CD14-positive monocyte (primary cell): Measurements from ENCODE around the gene APOL1. TPM values are rescaled to one million over a fixed set of nuclear protein-coding genes. Genes with fewer than 3 reads are reported as not detected.

ENCODE experiments used
- DNase-seq, 3 donors: peaks; one replicate each; pipeline ENCODE4 v3.0.0-alpha.2; 2011 to 2022
- H2AFZ ChIP-seq: 2 replicates; pipeline ENCODE4 v1.6.0; 2012; ENCODE audit warnings: mild to moderate bottlenecking, low read depth, low read length, inconsistent platforms; ENCODE audit not compliant: insufficient read depth, poor library complexity, severe bottlenecking
- H3K27ac ChIP-seq, 2 donors: 1 replicate in 1 of 2; 2 replicates in 1 of 2; pipeline ENCODE4 v1.5.1; 2012 to 2013; ENCODE audit warnings: low read length in 2 of 2, control low read depth in 1 of 2, inconsistent platforms in 1 of 2, low read depth in 1 of 2, mild to moderate bottlenecking in 1 of 2
- H3K27me3 ChIP-seq, 2 donors: one replicate each; pipeline versions ENCODE4 v1.6.0 to v1.6.1; 2011 to 2013; ENCODE audit warnings: low read length in 2 of 2; ENCODE audit not compliant: control insufficient read depth in 2 of 2, insufficient read depth in 2 of 2
- H3K36me3 ChIP-seq, 2 donors: replicated peaks in 1 of 2; 1 replicate in 1 of 2; 2 replicates in 1 of 2; pipeline versions ENCODE4 v1.5.1 to v1.6.1; 2012 to 2013; ENCODE audit warnings: low read length in 2 of 2, control low read depth in 1 of 2, inconsistent platforms in 1 of 2, mild to moderate bottlenecking in 1 of 2; ENCODE audit not compliant: insufficient read depth in 2 of 2, control insufficient read depth in 1 of 2
- H3K4me1 ChIP-seq, 2 donors: 1 replicate in 1 of 2; 2 replicates in 1 of 2; pipeline versions ENCODE4 v1.5.1 to v1.6.1; 2012 to 2013; ENCODE audit warnings: low read length in 2 of 2, control low read depth in 1 of 2, inconsistent platforms in 1 of 2, mild to moderate bottlenecking in 1 of 2, moderate library complexity in 1 of 2; ENCODE audit not compliant: insufficient read depth in 2 of 2, control insufficient read depth in 1 of 2
- H3K4me2 ChIP-seq: replicated peaks from 2 replicates; pipeline ENCODE3; 2012; ENCODE audit warnings: low read length, moderate library complexity, mild to moderate bottlenecking; ENCODE audit not compliant: poor library complexity, severe bottlenecking; ENCODE audit errors: extremely low read depth
- H3K4me3 ChIP-seq, 3 experiments: fragments of 200-600 bp in 1 of 3; sonication (generic) in 1 of 3; replicated peaks in 1 of 3; 1 replicate in 2 of 3; 2 replicates in 1 of 3; pipeline ENCODE4 v1.5.1; 2011 to 2013; ENCODE audit warnings: low read length in 3 of 3, mild to moderate bottlenecking in 3 of 3, control low read depth in 2 of 3, low read depth in 2 of 3, inconsistent platforms in 1 of 3, moderate library complexity in 1 of 3
- H3K79me2 ChIP-seq: 2 replicates; pipeline ENCODE4 v1.6.0; 2012; ENCODE audit warnings: mild to moderate bottlenecking, control low read depth, inconsistent platforms, low read length, moderate library complexity; ENCODE audit not compliant: insufficient read depth
- H3K9ac ChIP-seq: 2 replicates; pipeline ENCODE4 v1.6.0; 2017; ENCODE audit warnings: low read length, mild to moderate bottlenecking; ENCODE audit not compliant: insufficient read depth, poor library complexity, severe bottlenecking
- H3K9me3 ChIP-seq, 2 donors: replicated peaks in 1 of 2; 1 replicate in 1 of 2; 2 replicates in 1 of 2; pipeline versions ENCODE4 v1.5.1 to v1.6.1; 2012 to 2013; ENCODE audit warnings: low read length in 2 of 2, control low read depth in 1 of 2; ENCODE audit not compliant: control insufficient read depth in 1 of 2, insufficient read depth in 1 of 2
- H4K20me1 ChIP-seq: 2 replicates; pipeline ENCODE4 v1.6.0; 2012; ENCODE audit warnings: mild to moderate bottlenecking, low read length, control low read depth, moderate library complexity; ENCODE audit not compliant: insufficient read depth
- H3K27ac Mint-ChIP-seq, 7 donors: one replicate each; pipeline ENCODE4 v1.8.0; 2020; ENCODE audit warnings: mild to moderate bottlenecking in 7 of 7, mixed read lengths in 7 of 7, moderate library complexity in 6 of 7, inconsistent platforms in 2 of 7
- H3K27me3 Mint-ChIP-seq, 3 donors: one replicate each; pipeline ENCODE4 v1.8.0; 2021 to 2022; ENCODE audit warnings: low read depth in 3 of 3, mild to moderate bottlenecking in 3 of 3, mixed read lengths in 3 of 3, moderate library complexity in 3 of 3, inconsistent platforms in 1 of 3
- H3K36me3 Mint-ChIP-seq, 2 donors: one replicate each; pipeline ENCODE4 v1.8.0; 2020; ENCODE audit warnings: mixed read lengths in 2 of 2, inconsistent platforms in 1 of 2, mild to moderate bottlenecking in 1 of 2
- H3K4me1 Mint-ChIP-seq: one replicate; pipeline ENCODE4 v1.8.0; 2020; ENCODE audit warnings: mild to moderate bottlenecking, mixed read lengths
- H3K4me3 Mint-ChIP-seq, 2 donors: one replicate each; pipeline ENCODE4 v1.8.0; 2020; ENCODE audit warnings: mild to moderate bottlenecking in 2 of 2, mixed read lengths in 2 of 2, moderate library complexity in 1 of 2
- H3K9me3 Mint-ChIP-seq, 7 donors: one replicate each; pipeline ENCODE4 v1.8.0; 2020 to 2022; ENCODE audit warnings: mixed read lengths in 7 of 7, mild to moderate bottlenecking in 6 of 7, moderate library complexity in 6 of 7, inconsistent platforms in 2 of 7
- WGBS: methylation state at CpG from one replicate; pipeline ENCODE4 v1.1.5; 2013; ENCODE audit warnings: missing lambda C conversion rate; ENCODE audit not compliant: insufficient coverage; 5-methylcytosine and 5-hydroxymethylcytosine counted together
- intact Hi-C, 2 donors: fragments of 100-400 bp; cut with micrococcal nuclease; formaldehyde crosslinking; loops; one replicate each; pipeline versions ENCODE4 v1.15.0 to v1.15.1; 2023
- polyA plus RNA-seq, 3 donors: library from polyadenylated mRNA; depleted of rRNA in 1 of 3; unstranded in 2 of 3; stranded (reverse) in 1 of 3; fragments of 300-500 nt in 2 of 3; fragments of >200 nt in 1 of 3; fragmentation: Illumina TruSeq in 2 of 3; gene quantifications; 1 replicate in 2 of 3; 2 replicates in 1 of 3; pipeline ENCODE4 v1.2.3, GENCODE V29; 2012 to 2021
- TF ChIP-seq, protein P1 (sequence below): fragments of 200-600 bp; IDR thresholded peaks from one replicate; pipeline ENCODE4 v1.8.0; 2022; ENCODE audit warnings: antibody characterized with exemption, mild to moderate bottlenecking

The APOL1 gene
- polyA plus RNA-seq, 3 donors: 3.4 to 7.5 (median 6.1) TPM

DNA sequence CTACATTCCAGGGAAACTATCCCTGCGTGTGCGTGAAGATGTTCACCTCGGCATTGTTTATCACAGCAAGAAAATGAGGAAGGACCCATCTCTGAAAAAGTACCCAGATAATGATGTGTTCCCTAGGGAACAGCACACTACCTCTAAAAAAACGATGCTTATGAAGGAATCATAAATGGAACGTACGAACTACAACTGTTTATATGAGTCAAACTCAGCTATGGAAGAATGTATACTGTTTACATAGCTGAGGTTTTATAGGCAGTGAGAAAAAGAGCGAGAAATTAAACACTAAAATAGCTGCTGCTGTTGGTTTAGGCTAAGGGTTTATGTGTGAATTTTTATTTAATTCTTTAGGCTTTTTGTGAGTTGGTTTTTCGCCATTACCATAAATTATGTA, 48.9 kb downstream of the APOL1 start:
- H3K4me3 ChIP-seq: no peak overlapping the region
- WGBS: 100% methylated on average over 3 of the region's 8 CpGs
- TF ChIP-seq, protein P1, sequence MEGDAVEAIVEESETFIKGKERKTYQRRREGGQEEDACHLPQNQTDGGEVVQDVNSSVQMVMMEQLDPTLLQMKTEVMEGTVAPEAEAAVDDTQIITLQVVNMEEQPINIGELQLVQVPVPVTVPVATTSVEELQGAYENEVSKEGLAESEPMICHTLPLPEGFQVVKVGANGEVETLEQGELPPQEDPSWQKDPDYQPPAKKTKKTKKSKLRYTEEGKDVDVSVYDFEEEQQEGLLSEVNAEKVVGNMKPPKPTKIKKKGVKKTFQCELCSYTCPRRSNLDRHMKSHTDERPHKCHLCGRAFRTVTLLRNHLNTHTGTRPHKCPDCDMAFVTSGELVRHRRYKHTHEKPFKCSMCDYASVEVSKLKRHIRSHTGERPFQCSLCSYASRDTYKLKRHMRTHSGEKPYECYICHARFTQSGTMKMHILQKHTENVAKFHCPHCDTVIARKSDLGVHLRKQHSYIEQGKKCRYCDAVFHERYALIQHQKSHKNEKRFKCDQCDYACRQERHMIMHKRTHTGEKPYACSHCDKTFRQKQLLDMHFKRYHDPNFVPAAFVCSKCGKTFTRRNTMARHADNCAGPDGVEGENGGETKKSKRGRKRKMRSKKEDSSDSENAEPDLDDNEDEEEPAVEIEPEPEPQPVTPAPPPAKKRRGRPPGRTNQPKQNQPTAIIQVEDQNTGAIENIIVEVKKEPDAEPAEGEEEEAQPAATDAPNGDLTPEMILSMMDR: no peak
- H3K27ac Mint-ChIP-seq: peak overlapping the region in 2 of 7 donors; percentile 8 to 20
- H3K27me3 ChIP-seq: no peaks in the 10 kb centered on the region
- no peak overlapping the region for H2AFZ ChIP-seq
- no peak overlapping the region for H3K4me2 ChIP-seq
- H3K36me3 Mint-ChIP-seq: peaks cover 90 to 100% of the 10 kb centered on the region in 2 donors
- no peaks in the 10 kb centered on the region for H3K27me3 Mint-ChIP-seq
- no peaks in the 10 kb centered on the region for H3K9me3 ChIP-seq
- peaks cover 81% of the 10 kb centered on the region for H3K79me2 ChIP-seq
- peaks cover 99 to 100% of the 10 kb centered on the region in 2 donors for H3K36me3 ChIP-seq
- no peaks in the 10 kb centered on the region for H3K9me3 Mint-ChIP-seq
- H3K4me3 Mint-ChIP-seq: no peak overlapping the region
- intact Hi-C loops: loop anchor here (1.0 kb wide), 2 partner anchors 168 to 169 kb away; no protein-coding TSS in a partner anchor
- no peak overlapping the region for H3K9ac ChIP-seq
- no peaks in the 10 kb centered on the region for H3K4me1 ChIP-seq
- peak overlapping the region in 1 of 2 donors; percentile 53 for H3K27ac ChIP-seq
- peaks cover 100% of the 10 kb centered on the region for H4K20me1 ChIP-seq
- no peak for DNase-seq
- no peaks in the 10 kb centered on the region for H3K4me1 Mint-ChIP-seq

DNA sequence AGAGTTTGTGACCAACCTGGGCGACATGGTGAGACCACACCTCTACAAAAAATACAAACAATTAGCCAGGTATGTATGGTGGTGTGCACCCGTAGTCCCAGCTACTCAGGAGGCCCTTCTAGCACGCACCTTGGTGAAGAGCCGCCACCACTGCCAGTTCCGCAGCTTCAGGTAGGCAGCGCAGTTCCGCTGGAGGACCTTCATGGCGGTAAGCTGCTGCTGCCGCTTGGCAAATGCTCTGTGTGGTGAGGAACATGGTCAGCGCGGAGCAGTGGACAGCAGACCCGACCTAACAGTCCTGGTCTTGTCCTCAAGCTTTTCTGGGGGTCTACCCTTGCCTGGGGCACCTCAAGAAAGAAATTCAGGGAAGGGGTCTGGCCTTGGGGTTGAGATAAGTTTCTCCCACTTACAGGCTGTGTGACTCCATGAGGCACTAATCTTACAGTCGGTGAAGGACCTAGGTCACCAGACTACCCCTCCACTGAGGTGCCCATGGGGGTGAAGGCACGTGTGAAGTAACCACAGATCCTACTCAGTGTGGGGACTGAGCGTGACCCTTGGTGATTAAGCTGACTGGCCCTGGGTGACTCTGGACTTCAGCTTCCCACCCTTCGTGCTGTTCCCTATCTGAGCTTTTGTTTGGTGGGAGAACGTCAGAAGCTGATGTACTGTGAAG, 49.6 kb downstream of the APOL1 start:
- no peaks in the 10 kb centered on the region for H3K9me3 ChIP-seq
- 94% methylated on average over 14 of the region's 17 CpGs for WGBS

More for the DNA sequence above, 49.6 kb downstream of the APOL1 start:
- H2AFZ ChIP-seq: no peak overlapping the region
- Mint-ChIP-seq H3K27me3 (no peaks in the 10 kb centered on the region), H3K4me3 (no peak overlapping the region), H3K27ac (peak overlapping the region in 3 of 7 donors; percentile 20 to 78 (median 57)), H3K9me3 (no peaks in the 10 kb centered on the region), H3K4me1 (no peaks in the 10 kb centered on the region), H3K36me3 (peaks cover 89 to 100% of the 10 kb centered on the region in 2 donors)
- H3K79me2 ChIP-seq: peaks cover 80% of the 10 kb centered on the region
- no peak overlapping the region for H3K9ac ChIP-seq
- H3K4me3 ChIP-seq: no peak overlapping the region
- no peak for DNase-seq
- H3K27ac ChIP-seq: peak overlapping the region in 1 of 2 donors; percentile 18
- H3K4me1 ChIP-seq: no peaks in the 10 kb centered on the region
- H3K4me2 ChIP-seq: no peak overlapping the region
- peaks cover 99 to 100% of the 10 kb centered on the region in 2 donors for H3K36me3 ChIP-seq
- H4K20me1 ChIP-seq: peaks cover 100% of the 10 kb centered on the region
- TF ChIP-seq, protein P1: no peak
- intact Hi-C loops: no loop called here
- no peaks in the 10 kb centered on the region for H3K27me3 ChIP-seq
